Amygdala (tissue), 56 donors: Measurements from ENCODE around the gene GPR142.

Experiments used
- DNase-seq, 56 donors: peaks; one replicate each; lab custom pipeline; 2025; lab: John Stamatoyannopoulos, UW

GPR142 gene, protein sequence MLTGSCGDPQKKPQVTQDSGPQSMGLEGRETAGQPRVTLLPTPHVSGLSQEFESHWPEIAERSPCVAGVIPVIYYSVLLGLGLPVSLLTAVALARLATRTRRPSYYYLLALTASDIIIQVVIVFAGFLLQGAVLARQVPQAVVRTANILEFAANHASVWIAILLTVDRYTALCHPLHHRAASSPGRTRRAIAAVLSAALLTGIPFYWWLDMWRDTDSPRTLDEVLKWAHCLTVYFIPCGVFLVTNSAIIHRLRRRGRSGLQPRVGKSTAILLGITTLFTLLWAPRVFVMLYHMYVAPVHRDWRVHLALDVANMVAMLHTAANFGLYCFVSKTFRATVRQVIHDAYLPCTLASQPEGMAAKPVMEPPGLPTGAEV

GRCh38 chr17:74367206-74367605 lies at the start of gene GPR142:
TSS of gene GPR142 (plus strand) at chr17:74367506. CDS start at chr17:74369541, 2,035 bp downstream.
- no peak for DNase-seq

DNA sequence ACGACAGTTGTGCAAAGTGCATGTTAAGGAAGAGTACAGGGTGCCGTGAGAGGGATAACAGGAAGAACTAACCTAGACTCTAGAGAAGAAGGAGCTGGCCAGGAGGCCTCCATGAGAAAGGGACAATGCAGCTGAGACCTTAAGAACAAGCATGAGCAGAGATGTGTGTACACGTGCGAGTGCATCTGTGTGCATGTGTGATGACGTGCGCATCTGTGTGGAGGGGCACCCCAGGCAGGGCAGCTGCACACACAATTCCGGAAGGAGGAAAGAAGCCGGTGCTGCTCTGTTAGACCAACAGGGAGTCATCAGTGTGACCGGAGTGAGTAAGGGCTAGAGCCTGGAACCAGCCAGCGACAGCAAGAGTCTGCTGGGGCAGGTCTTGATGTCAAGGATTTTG lies 48.9 kb upstream of the GPR142 start:
- no peak for DNase-seq

GRCh38 chr17:74324521-74324920 lies 42.8 kb upstream of the GPR142 start:
- DNase-seq, result no peak

DNA sequence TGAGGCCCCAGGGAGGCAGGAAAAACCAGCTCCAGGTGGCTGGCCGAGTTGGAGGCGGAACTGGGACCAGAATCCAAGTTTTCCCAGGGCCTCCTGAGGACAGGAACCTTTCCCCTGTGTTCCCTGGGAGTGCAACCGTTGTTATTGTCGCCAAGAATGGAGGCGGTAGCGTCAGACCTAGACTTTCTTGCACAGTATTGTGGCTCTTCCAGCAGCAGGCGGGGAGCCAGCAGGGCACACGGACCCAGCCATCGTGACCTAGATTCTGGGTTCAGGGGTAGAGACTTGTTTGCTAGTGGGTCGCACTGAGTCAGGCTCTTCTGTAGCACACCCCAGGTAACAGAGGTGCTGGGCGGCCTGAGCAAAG lies 41.9 kb upstream of the GPR142 start:
- DNase-seq, result peak in 12 of 56 donors; percentile 13 to 62 (median 24)

DNA sequence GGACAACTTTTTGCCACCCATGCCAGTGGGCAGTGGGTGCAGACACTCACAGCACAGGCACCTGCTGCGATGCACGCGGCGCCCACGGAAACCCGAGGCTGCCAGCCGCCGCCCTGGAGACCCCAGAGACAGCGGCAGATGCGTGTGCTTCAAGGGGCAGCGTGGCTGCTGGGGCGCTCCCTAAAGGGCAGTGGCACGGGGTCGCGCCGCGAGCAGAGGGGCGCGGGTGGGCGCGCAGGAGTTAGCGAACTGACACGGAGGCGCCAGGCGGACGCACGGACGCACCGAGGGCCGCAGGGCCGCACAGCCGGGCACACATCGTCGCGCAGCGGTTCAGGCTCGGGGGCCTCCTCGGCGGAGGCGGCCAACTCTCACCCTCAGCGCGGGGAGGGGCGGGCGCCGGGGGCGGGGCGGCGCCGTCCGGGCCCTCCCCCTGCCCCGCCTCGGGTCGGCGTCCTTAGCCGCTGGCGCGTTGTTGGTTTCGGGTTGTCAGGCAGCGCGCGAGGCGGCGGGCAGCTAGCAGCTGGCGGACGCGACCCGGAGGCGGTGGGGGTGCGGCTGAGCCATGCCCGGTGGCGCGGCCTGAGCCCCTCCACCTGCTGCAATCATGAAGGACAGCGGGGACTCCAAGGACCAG lies 41.4 kb upstream of the GPR142 start, which contains the start of gene KIF19:
Gene KIF19 (plus strand): TSS at position 484 of the 637 bp plus-strand sequence. CDS start 124 bp downstream, at position 608.
- peak in 28 of 56 donors; percentile 5 to 68 (median 33) for DNase-seq

DNA sequence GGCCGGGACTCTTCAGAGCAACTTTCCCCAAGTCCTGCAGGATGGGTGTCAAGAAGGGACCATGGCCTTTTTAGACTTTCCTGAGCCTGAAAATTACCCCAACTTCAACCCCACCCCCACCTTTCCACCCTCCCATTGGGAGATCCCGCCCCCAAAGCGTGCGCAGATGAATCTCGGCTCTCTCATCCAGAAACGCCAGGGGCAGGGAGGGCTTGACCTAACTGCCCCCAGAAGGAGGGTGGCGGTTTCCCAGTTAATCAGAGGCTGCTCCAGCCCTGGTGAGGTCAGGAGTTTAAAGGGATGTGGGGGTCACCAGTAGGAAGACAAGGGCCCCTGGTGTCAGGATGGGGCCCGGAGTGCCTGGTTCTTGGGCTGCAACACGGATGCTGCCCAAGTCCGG lies 40.8 kb upstream of the GPR142 start:
- DNase-seq, result no peak

- DNase-seq, result no peak
Observed at GRCh38 chr17:74328487-74328886, 38.8 kb upstream of the GPR142 start.

DNA sequence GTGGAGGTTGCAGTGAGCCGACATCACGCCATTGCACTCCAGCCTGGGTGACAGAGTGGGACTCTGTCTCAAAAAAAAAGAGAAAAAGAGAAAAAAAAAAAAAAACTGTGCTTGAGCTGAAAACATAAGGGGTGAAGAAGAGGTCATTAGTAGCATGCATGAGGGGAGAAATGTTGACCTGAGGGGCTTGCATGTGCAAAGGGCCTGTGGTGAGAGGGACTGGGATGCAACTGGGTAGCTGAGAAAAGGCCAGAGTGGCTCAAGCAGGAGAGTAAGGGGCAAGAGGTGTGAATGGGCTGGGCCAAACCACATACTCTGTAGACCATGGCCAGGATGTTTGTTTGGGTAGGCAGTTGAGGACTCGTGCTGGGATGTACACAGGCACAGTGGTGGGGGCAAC lies 37.9 kb upstream of the GPR142 start:
- no peak for DNase-seq

DNA sequence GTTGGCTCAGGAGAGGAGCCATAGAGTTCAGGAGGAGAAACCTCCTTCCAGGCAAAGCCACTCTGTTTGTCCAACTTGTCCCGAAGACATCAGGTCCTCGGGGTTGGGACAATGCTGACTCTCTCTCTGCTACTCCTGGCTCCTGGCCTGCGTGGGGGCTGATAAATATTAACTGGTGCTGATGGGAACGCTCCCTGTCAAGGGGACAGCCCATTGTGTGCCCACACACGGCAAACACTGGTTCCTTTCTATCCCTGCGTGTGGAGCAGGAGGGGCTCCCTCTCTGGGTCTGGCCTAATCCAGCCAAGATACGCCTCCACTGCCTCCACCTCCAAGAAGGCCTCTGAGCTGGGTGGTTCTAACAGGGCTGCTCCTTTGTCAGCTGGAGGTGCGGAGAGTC lies 36.9 kb upstream of the GPR142 start:
- DNase-seq, result peak in 38 of 56 donors; percentile 13 to 81 (median 46)

- no peak for DNase-seq
Observed at GRCh38 chr17:74332017-74332650, 35.2 kb upstream of the GPR142 start.

DNA sequence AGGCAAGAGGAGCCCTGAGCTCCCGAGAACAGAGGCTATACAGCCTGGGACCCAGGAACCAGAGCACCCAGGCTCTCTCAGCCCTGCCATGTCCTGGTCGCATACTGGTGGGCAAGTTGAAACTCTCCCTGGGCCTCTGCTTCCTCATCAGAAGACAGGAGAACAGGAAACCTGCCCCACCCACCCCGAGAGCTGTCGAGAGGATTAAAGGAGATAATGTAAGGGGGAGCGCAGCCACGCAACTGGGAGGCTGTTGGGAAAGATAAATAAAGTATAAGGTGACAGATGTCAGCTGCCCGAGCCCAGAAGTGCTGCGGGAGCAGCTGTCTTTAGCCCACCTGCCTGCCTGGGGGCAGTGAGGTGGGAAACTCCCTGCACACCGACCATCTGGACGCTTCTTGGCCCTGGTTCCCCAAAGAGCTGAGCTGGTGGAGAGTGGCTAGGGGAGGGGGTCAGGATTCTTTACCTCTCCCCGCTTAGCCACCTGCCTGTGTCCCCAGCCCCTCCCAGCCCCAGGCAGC lies 34.5 kb upstream of the GPR142 start:
- DNase-seq, result no peak

DNA sequence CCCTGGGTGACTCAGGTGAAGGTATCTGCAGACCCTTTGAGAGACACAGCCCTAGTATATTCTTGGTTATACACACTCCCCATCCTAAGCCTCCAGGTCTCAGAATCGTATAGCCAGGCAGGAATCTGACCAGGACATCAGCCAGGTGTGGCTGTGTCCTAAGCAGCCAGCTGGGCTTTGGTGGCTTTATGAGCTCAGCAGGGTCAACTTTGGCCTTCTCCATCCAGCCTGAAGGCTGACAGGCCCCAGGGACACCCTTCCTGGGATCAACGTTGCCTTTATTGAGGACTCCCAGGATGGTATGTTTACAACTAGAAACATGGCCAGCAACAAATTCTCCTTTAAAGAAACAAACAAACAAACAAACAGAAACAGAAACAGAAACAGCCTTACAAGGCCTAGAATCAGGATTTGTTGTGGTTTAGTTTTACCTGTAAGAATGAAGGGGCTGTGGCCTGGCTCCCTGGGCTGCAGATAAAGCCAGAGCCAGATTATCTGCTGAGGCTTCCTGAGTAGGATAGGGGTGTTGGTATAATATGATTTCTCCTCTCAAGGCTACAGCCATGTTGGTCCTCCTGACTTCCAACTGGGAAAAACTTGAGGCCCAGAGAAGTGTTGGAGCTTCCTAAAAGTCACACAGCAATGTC lies 32.8 kb upstream of the GPR142 start:
- no peak for DNase-seq

GRCh38 chr17:74335529-74336062 lies 31.7 kb upstream of the GPR142 start:
- no peak for DNase-seq

GRCh38 chr17:74336307-74336706 lies 31.0 kb upstream of the GPR142 start:
- DNase-seq, result no peak

DNA sequence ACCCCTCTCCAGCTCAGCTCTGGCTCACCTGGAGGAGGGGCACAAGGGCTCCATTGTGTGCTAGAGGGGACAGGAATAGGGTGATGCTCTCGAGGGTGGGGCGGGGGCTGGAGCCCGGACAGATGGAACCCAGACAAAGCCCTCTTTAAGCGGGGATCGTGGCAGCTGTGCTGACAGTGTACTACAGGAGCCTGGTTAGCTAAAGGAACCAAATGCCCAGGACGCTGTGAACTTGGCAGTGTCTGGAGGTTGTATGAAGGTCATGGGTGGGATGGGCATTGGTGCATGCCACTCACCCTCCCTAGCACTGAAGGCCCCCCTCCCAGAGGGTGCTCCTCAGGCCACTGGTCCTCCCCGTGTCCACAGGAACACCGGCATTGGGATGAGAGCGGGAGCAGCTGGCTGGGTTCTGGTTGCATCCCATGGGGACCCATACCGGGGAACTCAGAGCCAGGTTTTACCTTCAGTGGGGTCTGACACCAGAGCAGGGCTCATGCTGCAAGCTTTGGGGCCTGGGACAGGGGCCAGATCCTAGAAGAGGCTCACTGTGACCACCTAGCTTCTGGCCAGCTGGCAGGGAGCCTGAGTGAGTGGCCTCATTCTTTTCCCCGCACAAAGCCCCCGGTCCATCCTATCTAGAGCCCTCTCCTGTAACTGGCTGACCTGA lies 29.3 kb upstream of the GPR142 start:
- DNase-seq, result peak in 47 of 56 donors; percentile 19 to 86 (median 64)

- peak in 1 of 56 donors; percentile 15 for DNase-seq
Observed at GRCh38 chr17:74339537-74340195, 27.6 kb upstream of the GPR142 start.

- peak in 33 of 56 donors; percentile 18 to 73 (median 49) for DNase-seq
Observed at GRCh38 chr17:74340470-74341023, 26.8 kb upstream of the GPR142 start.

DNA sequence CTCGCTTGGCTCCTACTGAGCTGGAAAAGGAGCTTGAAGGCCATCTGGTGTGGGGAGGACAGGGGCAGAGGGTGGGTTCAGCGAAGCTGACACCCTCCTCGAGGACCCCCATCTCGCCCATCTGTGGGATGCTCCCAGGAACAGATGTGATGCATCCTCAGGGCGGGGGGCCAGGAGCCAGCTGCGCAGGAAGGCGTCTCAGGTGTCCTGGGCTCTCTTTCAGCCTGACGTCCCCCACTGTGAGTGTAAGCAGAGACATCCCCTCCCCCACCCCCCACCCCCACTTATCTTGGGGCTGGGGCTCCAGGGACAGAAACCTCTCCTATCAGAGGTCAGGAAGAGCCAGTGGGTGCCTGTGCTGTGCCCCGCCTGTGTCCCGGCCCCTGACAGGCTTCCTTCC lies 25.1 kb upstream of the GPR142 start:
- no peak for DNase-seq

GRCh38 chr17:74343121-74343520 lies 24.2 kb upstream of the GPR142 start:
- DNase-seq, result no peak
